GM12873 (cell line): ENCODE results near the gene FSCN2.

Experiments used
- CTCF ChIP-seq: IDR thresholded peaks from 2 replicates; pipeline ENCODE4 v1.5.1; 2012; ENCODE audit warnings: low read depth, mild to moderate bottlenecking, moderate library complexity, low read length, control low read depth; ENCODE audit not compliant: insufficient read depth; ENCODE audit errors: missing control alignments

Gene FSCN2

GRCh38 chr17:81520021-81520901, 7.9 kb upstream of the FSCN2 start:
- no peak for TF ChIP-seq CTCF

- no peak for TF ChIP-seq CTCF
Measured at GRCh38 chr17:81522491-81523401, 5.4 kb upstream of the FSCN2 start.

GRCh38 chr17:81523402-81524038, 4.7 kb upstream of the FSCN2 start:
- TF ChIP-seq CTCF: peak; percentile 5

GRCh38 chr17:81524039-81524864, 3.9 kb upstream of the FSCN2 start:
- TF ChIP-seq CTCF: no peak

- TF ChIP-seq CTCF: no peak
Measured at GRCh38 chr17:81524865-81525159, 3.4 kb upstream of the FSCN2 start.

- TF ChIP-seq CTCF: no peak
Measured at GRCh38 chr17:81526662-81527571, 1.3 kb upstream of the FSCN2 start.
